ENCODE measurements around the gene NR6A1.

Gene NR6A1

GRCh38 chr9:124771021-124771866, at the start of gene NR6A1:
Gene NR6A1 (minus strand): TSS chr9:124771311.
- DNase-seq = peak; percentile 99

DNA sequence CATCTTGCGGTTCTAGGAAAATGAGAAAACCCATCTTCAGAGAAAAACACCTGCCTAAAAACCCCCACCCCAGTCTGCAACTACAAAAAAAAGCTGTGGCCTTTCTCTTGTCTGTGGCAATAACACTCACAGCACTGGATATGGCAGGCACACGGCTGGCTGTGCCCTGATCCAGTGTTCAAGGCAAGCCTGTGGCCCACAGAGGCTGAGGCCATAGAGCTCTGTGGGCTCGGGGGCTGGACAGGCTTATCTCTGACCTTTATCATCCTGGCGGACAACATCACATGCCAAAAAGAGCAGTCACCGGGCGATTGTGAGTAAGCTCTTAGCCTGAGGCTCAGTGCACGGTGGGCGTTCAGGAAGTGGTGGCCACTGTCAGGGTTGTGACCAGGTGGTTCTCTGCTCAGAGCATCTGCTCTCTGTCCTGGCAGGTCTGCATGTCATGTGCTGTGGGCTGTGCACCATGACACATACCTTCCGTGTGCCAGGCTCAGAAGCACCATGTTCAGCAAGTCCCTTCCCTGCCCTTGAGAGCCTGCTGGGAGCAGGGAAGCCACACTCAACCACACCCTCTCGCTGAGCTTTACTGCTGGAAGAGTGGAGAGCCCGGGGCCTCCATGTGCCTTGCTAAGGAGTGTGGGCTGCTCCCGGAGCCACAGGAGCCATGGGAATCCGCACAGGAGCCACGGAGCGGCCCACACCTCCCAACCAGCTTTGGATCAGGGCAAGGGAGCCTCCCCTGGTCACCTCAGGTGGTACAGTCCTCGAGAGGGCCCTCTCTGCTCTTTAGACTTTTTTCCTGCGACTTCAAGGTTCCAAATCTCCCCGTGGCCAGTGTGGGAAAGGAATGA, 47.5 kb upstream of the NR6A1 start:
- no peak for DNase-seq

- DNase-seq = no peak
Measured at GRCh38 chr9:124815601-124816000, 44.5 kb upstream of the NR6A1 start.

GRCh38 chr9:124814164-124814535, 43.0 kb upstream of the NR6A1 start:
- no peak for DNase-seq

DNA sequence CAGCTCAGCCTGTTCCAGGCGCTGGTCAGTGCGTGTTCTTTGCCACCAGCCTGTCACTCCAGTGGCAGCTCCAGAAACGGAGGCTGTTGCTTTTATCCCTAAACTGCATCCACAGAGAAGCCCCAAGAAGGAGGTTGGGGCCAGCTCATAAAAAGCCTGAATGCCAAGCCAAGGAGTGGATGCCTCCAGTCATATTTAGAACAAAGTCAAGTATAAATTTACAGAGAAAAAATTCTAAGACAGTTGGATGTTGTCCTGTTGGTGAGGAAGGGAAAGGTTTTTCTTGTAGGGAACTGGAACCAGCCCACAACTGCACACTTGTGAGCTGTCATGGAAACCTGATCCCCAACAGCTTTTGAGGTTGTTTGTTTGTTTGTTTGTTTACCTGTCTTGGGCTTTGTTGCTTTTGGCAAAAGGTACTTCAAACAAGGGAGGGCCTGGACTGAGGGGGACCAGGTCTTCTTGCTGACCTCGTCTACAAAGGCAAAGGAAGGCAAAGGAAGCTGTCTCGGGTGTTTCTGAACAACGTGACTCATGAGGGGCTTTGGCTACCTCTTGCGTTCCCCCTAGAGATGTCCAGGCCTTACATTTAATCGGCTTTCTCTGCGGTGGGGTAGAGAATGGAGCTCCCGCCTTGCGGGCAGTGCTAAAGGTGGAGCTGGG, 42.5 kb upstream of the NR6A1 start:
- no peak for DNase-seq

DNA sequence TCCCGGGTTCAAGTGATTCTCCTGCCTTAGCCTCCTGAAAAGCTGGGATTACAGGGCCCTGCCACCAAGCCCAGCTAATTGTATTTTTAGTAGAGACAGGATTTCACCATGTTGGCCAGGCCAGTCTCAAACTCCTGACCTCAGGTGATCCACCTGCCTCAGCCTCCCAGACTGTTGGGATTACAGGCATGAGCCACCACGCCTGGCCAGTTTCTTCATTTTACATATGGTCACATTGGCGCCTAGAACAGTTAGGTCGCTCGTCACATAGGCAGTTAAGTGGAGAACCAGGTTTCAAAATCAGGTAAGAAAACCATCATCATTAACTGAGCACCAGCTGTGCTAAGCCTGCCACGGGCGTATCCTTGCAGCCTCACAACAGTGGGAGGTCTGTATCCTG, 41.9 kb upstream of the NR6A1 start:
- DNase-seq = no peak

- DNase-seq = no peak
Measured at GRCh38 chr9:124812441-124812876, 41.3 kb upstream of the NR6A1 start.

GRCh38 chr9:124810663-124811355, 39.7 kb upstream of the NR6A1 start:
- peak; percentile 60 for DNase-seq

GRCh38 chr9:124809741-124810500, 38.8 kb upstream of the NR6A1 start:
- no peak for DNase-seq

GRCh38 chr9:124809211-124809610, 38.1 kb upstream of the NR6A1 start:
- no peak for DNase-seq

DNA sequence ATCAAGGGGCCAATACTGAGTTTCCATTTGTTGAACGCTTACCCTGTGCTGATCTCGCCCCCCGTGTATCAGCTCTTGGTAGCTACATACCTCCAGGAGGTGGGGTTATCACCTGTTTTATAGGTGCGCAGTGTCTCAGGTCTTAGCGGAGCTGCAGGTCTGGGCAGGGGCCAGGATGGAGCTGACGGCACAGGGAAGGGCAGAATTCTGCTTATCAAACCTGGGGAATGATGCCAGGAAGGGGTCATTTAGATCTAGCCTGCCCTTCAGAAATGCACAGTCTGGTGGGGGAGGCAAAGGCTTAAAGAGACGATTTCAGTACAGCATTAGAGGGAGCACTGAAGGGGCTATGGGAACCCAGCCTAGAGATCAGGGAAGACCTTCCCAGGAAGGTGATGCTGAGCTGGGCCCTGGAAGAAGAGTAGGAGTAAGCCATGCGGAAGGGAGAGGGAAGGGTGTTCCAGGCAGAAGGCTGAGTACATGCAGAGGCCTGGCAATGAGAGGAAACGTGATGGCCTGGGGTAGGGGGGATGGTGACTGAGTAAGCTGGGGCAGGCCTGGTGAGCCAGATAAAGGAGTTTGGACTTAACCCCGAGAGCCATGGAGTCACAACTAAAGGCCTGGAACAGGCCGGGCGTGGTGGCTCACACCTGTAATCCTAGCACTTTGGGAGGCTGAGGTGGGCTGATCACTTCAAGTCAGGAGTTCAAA, 37.3 kb upstream of the NR6A1 start:
- DNase-seq = no peak

DNA sequence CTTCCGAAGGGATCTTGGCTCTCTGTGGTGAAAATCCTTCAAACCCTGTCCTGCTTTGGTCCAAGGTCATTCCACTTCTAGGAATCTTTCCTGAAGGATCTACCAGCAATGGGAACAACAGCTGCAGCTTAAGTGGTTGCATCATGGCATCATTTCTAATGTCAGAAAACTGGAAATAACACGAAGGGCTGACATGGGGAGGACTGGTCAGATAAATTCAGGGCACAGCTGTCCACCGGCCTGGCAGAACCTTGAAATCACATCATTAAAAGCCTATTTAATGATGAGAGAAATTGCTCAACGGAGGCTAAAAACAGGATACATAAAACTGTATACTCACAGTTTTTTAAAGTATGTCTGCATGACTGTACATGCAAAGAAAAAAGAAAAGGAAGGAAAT, 34.1 kb upstream of the NR6A1 start:
- no peak for DNase-seq

DNA sequence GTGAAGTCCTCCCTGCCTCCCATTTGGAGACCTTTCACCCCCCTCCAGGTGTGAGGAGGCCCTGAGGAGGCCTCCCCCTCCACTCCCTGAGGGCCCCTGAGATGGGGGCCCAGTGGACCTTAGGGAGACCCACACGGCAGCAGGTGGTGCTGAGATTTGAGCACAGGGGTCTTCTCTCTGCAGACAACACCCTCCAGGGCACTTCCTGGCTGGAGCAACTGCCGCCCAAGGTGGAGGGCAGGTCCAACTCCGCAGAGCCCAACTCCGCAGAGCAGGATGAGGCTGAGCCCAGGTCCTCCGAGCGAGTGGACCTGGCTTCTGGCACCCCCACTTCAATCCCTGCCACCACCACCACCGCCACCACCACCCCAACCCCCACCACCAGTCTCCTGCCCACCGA, 32.8 kb upstream of the NR6A1 start:
- no peak for DNase-seq

GRCh38 chr9:124802426-124802825, 31.3 kb upstream of the NR6A1 start:
- no peak for DNase-seq

DNA sequence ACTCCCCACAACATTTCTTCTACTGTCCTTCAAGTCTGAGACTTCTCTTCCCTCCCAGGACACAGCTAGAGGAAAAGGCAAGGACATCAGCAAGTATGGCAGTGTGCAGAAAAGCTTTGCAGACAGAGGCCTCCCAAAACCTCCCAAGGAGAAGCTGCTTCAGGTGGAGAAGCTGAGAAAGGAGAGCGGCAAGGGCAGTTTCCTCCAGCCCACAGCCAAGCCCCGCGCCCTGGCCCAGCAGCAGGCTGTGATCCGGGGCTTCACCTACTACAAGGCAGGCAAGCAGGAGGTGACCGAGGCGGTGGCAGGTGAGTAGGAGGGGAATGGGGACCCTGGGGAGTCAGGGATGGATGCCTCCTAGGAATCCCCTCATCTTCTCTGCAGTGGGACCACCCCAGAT, 30.2 kb upstream of the NR6A1 start:
- no peak for DNase-seq

- DNase-seq = no peak
Measured at GRCh38 chr9:124800306-124801259, 29.5 kb upstream of the NR6A1 start.

GRCh38 chr9:124799274-124800006, 28.3 kb upstream of the NR6A1 start:
- no peak for DNase-seq

GRCh38 chr9:124797343-124798103, 26.4 kb upstream of the NR6A1 start:
- DNase-seq = no peak
